ENCODE data around the gene ALS2. TPM values are rescaled to one million over a fixed set of nuclear protein-coding genes. Genes with fewer than 3 reads are reported as not detected.
"Not testable (repeated sequence)": the region's sequence is repeated elsewhere in the genome, so short reads cannot be mapped to it uniquely, and the experiment has no call there.

Gene ALS2
- polyA plus RNA-seq, 1 of the 3 experiments (the other 2 are of a cell fraction) = 11.6 TPM

DNA sequence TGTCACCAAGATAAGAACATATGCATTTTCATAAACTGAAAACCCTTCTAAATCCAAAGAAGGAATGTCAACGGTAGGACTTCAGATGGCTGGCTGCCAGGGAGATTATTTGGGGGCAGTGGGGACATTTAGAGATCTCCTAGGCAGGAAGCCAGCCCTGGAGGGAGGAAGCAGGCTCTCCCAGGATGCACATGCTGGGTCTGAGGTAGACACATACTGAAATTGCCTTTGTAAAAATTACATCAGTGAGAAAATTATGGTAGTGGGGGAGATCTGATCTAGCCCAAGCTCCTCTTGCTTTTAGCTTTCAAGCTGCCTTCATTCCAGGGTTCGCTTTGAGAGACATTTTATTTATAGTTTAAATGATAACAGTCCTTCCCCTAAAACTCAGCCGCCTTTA, 106.4 kb downstream of the ALS2 start:
- CTCF ChIA-PET = no interaction called here

GRCh38 chr2:201673546-201673945, 107.2 kb downstream of the ALS2 start:
- H3K27ac ChIP-seq (ENCODE audit: low read depth in 2 of 2, low read length in 1 of 2) = no peak overlapping the region
- no peaks in the 10 kb centered on the region for H3K4me1 ChIP-seq (ENCODE audit: control insufficient read depth in 1 of 2, insufficient read depth in 2 of 2, low read depth in 1 of 2, low read length in 1 of 2)
- CTCF ChIA-PET = no interaction called here
- no peaks in the 10 kb centered on the region for H3F3A ChIP-seq (replicated peaks; ENCODE audit: insufficient read depth)
- H3K79me2 ChIP-seq (ENCODE audit: insufficient read depth) = no peaks in the 10 kb centered on the region
- H3K36me3 ChIP-seq (replicated peaks in 1 of 2; ENCODE audit: control insufficient read depth in 1 of 2, insufficient read depth in 2 of 2, low read length in 1 of 2) = peaks cover 2 to 4% of the 10 kb centered on the region in 2 experiments
- no peak for DNase-seq
- no peaks in the 10 kb centered on the region for H3K27me3 ChIP-seq (ENCODE audit: insufficient read depth)
- H4K20me1 ChIP-seq (ENCODE audit: insufficient read depth) = no peaks in the 10 kb centered on the region
- no peak overlapping the region for H3K9ac ChIP-seq
- 62% methylated on average over 2 of the region's 2 CpGs for WGBS (ENCODE audit: low lambda C conversion rate)
- no peaks in the 10 kb centered on the region for H3K9me2 ChIP-seq
- H2AFZ ChIP-seq (ENCODE audit: low read depth) = no peak overlapping the region
- POLR2A ChIA-PET = no interaction called here
- TF ChIP-seq RFX5 (IDR thresholded peaks at IDR 0.05; ENCODE audit: low read length) (no peak), SMC3 (IDR thresholded peaks at IDR 0.05; ENCODE audit: low read depth, low read length) (no peak), FOSL2 (IDR thresholded peaks at IDR 0.05; ENCODE audit: borderline replicate concordance, low read depth) (no peak), EZH2phosphoT487 (IDR thresholded peaks at IDR 0.05; ENCODE audit: borderline replicate concordance, low read depth) (no peak), FOXJ3 (CRISPR knock-in tag; IDR thresholded peaks at IDR 0.05) (no peak), EP300 (IDR thresholded peaks at IDR 0.05; ENCODE audit: borderline replicate concordance in 1 of 2, low read depth in 1 of 2, low read length in 1 of 2) (no peak), TEAD4 (IDR thresholded peaks at IDR 0.05; ENCODE audit: borderline replicate concordance, insufficient read depth) (no peak), NRF1 (IDR thresholded peaks at IDR 0.05; ENCODE audit: low read depth, low read length) (no peak), TAF1 (IDR thresholded peaks at IDR 0.05; ENCODE audit: borderline replicate concordance, low read depth, low read length) (no peak), RAD21 (IDR thresholded peaks at IDR 0.05; ENCODE audit: low read length) (no peak), CHD2 (IDR thresholded peaks at IDR 0.05; ENCODE audit: low read length, partially characterized antibody) (no peak), ELF1 (IDR thresholded peaks at IDR 0.05) (no peak)
- TF ChIP-seq, protein P1, sequence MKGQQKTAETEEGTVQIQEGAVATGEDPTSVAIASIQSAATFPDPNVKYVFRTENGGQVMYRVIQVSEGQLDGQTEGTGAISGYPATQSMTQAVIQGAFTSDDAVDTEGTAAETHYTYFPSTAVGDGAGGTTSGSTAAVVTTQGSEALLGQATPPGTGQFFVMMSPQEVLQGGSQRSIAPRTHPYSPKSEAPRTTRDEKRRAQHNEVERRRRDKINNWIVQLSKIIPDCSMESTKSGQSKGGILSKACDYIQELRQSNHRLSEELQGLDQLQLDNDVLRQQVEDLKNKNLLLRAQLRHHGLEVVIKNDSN (IDR thresholded peaks at IDR 0.05; ENCODE audit: borderline replicate concordance, low read depth) = no peak
- TF ChIP-seq, protein P2, sequence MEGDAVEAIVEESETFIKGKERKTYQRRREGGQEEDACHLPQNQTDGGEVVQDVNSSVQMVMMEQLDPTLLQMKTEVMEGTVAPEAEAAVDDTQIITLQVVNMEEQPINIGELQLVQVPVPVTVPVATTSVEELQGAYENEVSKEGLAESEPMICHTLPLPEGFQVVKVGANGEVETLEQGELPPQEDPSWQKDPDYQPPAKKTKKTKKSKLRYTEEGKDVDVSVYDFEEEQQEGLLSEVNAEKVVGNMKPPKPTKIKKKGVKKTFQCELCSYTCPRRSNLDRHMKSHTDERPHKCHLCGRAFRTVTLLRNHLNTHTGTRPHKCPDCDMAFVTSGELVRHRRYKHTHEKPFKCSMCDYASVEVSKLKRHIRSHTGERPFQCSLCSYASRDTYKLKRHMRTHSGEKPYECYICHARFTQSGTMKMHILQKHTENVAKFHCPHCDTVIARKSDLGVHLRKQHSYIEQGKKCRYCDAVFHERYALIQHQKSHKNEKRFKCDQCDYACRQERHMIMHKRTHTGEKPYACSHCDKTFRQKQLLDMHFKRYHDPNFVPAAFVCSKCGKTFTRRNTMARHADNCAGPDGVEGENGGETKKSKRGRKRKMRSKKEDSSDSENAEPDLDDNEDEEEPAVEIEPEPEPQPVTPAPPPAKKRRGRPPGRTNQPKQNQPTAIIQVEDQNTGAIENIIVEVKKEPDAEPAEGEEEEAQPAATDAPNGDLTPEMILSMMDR (IDR thresholded peaks at IDR 0.05) = no peak
- TF ChIP-seq, protein P3, sequence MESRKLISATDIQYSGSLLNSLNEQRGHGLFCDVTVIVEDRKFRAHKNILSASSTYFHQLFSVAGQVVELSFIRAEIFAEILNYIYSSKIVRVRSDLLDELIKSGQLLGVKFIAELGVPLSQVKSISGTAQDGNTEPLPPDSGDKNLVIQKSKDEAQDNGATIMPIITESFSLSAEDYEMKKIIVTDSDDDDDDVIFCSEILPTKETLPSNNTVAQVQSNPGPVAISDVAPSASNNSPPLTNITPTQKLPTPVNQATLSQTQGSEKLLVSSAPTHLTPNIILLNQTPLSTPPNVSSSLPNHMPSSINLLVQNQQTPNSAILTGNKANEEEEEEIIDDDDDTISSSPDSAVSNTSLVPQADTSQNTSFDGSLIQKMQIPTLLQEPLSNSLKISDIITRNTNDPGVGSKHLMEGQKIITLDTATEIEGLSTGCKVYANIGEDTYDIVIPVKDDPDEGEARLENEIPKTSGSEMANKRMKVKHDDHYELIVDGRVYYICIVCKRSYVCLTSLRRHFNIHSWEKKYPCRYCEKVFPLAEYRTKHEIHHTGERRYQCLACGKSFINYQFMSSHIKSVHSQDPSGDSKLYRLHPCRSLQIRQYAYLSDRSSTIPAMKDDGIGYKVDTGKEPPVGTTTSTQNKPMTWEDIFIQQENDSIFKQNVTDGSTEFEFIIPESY (IDR thresholded peaks at IDR 0.05; ENCODE audit: borderline replicate concordance, low read depth) = no peak
- no peak overlapping the region for H3K4me2 ChIP-seq
- no peak overlapping the region for H3K4me3 ChIP-seq (ENCODE audit: low read depth in 2 of 2, low read length in 1 of 2)
- H3K9me3 ChIP-seq = no peaks in the 10 kb centered on the region

More for the DNA sequence above, 106.4 kb downstream of the ALS2 start:
- no peak for DNase-seq
- Histone ChIP-seq H3F3A (replicated peaks; ENCODE audit: insufficient read depth) (no peaks in the 10 kb centered on the region), H3K9me2 (no peaks in the 10 kb centered on the region), H3K9ac (no peak overlapping the region), H3K4me3 (ENCODE audit: low read depth in 2 of 2, low read length in 1 of 2) (no peak overlapping the region), H3K9me3 (no peaks in the 10 kb centered on the region), H2AFZ (ENCODE audit: low read depth) (no peak overlapping the region), H3K4me1 (ENCODE audit: control insufficient read depth in 1 of 2, insufficient read depth in 2 of 2, low read depth in 1 of 2, low read length in 1 of 2) (no peaks in the 10 kb centered on the region), H3K27me3 (ENCODE audit: insufficient read depth) (no peaks in the 10 kb centered on the region), H3K79me2 (ENCODE audit: insufficient read depth) (no peaks in the 10 kb centered on the region), H4K20me1 (ENCODE audit: insufficient read depth) (no peaks in the 10 kb centered on the region), H3K36me3 (replicated peaks in 1 of 2; ENCODE audit: control insufficient read depth in 1 of 2, insufficient read depth in 2 of 2, low read length in 1 of 2) (peaks cover 2 to 4% of the 10 kb centered on the region in 2 experiments), H3K27ac (ENCODE audit: low read depth in 2 of 2, low read length in 1 of 2) (no peak overlapping the region), H3K4me2 (no peak overlapping the region)
- POLR2A ChIA-PET = no interaction called here
- WGBS (ENCODE audit: low lambda C conversion rate) = 82% methylated on average over 3 of the region's 3 CpGs
- TF ChIP-seq GATA2 (CRISPR knock-in tag; IDR thresholded peaks at IDR 0.05) (no peak), NFIC (IDR thresholded peaks at IDR 0.05; ENCODE audit: borderline replicate concordance) (no peak)

DNA sequence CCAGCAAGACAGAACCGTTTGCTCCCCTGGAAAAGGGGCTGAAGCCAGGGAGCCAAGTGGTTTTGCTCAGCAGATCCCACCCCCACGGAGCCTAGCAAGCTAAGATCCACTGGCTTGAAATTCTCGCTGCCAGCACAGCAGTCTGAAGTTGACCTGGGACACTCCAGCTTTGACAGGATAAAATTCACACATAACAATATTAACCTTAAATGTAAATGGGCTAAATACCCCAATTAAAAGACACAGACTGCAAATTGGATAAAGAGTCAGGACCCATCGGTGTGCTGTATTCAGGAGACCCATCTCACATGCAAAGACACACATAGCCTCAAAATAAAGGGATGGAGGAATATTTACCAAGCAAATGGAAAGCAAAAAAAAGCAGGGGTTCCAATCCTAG, 109.5 kb downstream of the ALS2 start:
- H2AFZ ChIP-seq (ENCODE audit: low read depth); POLR2A ChIA-PET; H3K4me3 ChIP-seq (ENCODE audit: low read depth in 2 of 2, low read length in 1 of 2); H3K9me3 ChIP-seq; DNase-seq; H3K27me3 ChIP-seq (ENCODE audit: insufficient read depth); CTCF ChIA-PET; H3K27ac ChIP-seq (ENCODE audit: low read depth in 2 of 2, low read length in 1 of 2); H3K4me1 ChIP-seq (ENCODE audit: control insufficient read depth in 1 of 2, insufficient read depth in 2 of 2, low read depth in 1 of 2, low read length in 1 of 2); H3F3A ChIP-seq (replicated peaks; ENCODE audit: insufficient read depth); H3K79me2 ChIP-seq (ENCODE audit: insufficient read depth); H3K9ac ChIP-seq; H3K36me3 ChIP-seq (replicated peaks in 1 of 2; ENCODE audit: control insufficient read depth in 1 of 2, insufficient read depth in 2 of 2, low read length in 1 of 2); H4K20me1 ChIP-seq (ENCODE audit: insufficient read depth); H3K9me2 ChIP-seq; H3K4me2 ChIP-seq: not testable (repeated sequence)
- WGBS (ENCODE audit: low lambda C conversion rate) = 55% methylated on average over 4 of the region's 4 CpGs
